ENCODE measurements around the gene NPC2. TPM values are rescaled to one million over a fixed set of nuclear protein-coding genes. Genes with fewer than 3 reads are reported as not detected.

Gene NPC2
- total and polyA plus RNA-seq, 9 of the 15 experiments (the other 6 are each of a cell fraction or from before 2014, with no cell fraction given): 16.6 to 74.1 (median 32.6) TPM

DNA sequence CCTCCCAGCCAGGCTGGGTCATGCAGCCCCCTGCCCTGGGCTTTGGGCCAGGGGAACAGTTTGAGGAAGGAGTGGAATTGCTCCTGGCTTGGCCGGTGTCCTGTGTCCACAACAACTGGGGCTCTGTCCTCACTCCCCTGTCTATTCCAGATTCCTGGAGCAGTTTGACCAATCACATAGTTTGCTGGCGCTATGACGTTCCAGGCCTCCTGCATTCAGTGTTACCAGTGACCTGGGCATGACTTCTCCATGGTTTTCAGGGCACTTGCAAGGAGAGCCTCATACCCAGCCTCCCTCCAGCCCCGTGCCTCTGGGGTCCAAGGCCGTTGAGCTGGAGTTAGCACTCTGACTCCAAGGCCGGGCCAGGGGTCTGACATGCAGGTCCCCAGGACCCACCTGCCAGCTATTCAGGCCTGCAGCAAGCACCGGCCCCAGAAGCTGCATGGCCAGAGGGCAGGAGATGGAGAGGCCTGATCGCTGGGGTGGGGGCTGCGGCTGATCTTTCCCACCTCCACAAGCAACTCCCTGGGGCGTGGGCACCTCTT lies 34.7 kb upstream of the NPC2 start:
- BruUV-seq (replicated peaks): no TSS peak
- TF ChIP-seq PHB (CRISPR knock-in tag; IDR thresholded peaks at IDR 0.05): no peak
- no peaks in the 10 kb centered on the region for H3K36me3 ChIP-seq (ENCODE audit: control insufficient read depth, insufficient read depth, low read length)
- no peak overlapping the region for H2AFZ ChIP-seq (ENCODE audit: low read depth, low read length)
- no peaks in the 10 kb centered on the region for H3K9me3 ChIP-seq (replicated peaks; ENCODE audit: control insufficient read depth, insufficient read depth, low read depth, low read length)
- H3K79me2 ChIP-seq (ENCODE audit: control insufficient read depth, insufficient read depth, low read length): no peaks in the 10 kb centered on the region
- FAIRE-seq: no peak
- H3K4me1 ChIP-seq (replicated peaks in 1 of 2; ENCODE audit: control insufficient read depth in 2 of 2, insufficient read depth in 2 of 2, low read length in 2 of 2): peaks cover 0 to 16% of the 10 kb centered on the region in 2 experiments; a peak in 3 of 5 replicates
- DNase-seq (ENCODE audit: extremely low read depth in 1 of 4, low spot score in 3 of 4): no peak
- no peak overlapping the region for H3K4me2 ChIP-seq (ENCODE audit: insufficient read depth, low read length)
- 7% methylated on average over 7 of the region's 10 CpGs for whole genome bisulfite sequencing (ENCODE audit: insufficient coverage, low coverage, missing lambda C conversion rate)
- no peak overlapping the region for H3K9ac ChIP-seq (ENCODE audit: insufficient read depth in 1 of 2, low read depth in 2 of 2, low read length in 2 of 2)
- H3K4me3 ChIP-seq: no peak overlapping the region
- H3K27ac ChIP-seq (ENCODE audit: extremely low read depth, low read depth, low read length): no peak overlapping the region
- H3K27me3 ChIP-seq (ENCODE audit: control insufficient read depth in 2 of 2, insufficient read depth in 2 of 2, low read length in 2 of 2): peaks cover 0 to 24% of the 10 kb centered on the region in 2 experiments; a peak in 2 of 5 replicates
- ChIA-PET POLR2A (no interaction called here), CTCF (ENCODE audit: low intra/inter-chr PET ratio) (no interaction called here)
- no peaks in the 10 kb centered on the region for H3K9me1 ChIP-seq (ENCODE audit: control insufficient read depth, insufficient read depth, low read length)
- in situ Hi-C loops (cut with MboI) (no loop called here), intact Hi-C loops (cut with micrococcal nuclease) (no loop called here)
- H4K20me1 ChIP-seq (replicated peaks; ENCODE audit: control insufficient read depth, insufficient read depth, low read length): no peaks in the 10 kb centered on the region
- no peak for ATAC-seq

DNA sequence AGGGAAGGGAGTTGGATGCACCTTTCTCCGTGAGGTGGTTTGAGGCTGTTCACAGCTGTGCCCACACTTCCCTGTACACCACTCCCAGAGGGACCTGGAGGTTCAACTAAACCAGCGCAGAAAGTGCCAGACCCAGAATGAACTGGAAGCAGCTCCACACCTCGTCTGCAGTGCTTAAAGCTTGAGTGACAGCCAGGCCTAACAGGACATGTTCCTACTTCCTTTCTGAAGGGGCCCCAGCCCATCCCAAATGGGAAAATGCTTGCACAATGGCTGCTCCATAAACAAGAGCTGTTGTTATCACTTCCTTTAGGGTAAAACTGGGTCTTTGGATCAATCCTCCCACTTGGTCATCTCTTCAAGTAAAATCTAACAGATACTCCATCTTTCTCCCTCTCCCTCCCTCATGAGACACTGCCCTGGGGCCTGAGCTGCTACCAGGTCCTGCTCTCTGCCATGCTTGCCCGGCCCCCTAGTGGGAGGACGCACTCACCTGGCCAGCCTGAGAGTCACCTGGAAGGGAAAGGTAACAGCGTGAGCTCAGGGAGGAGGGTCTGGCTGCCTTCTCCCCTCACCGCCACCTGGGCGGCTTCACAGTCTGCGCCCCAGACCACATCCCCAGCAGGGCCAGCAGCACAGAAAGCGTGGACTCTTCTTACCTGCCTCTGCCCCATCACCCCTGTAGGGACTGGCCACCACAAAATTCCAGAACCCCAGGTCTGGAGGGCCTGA lies 33.9 kb upstream of the NPC2 start:
- H3K4me2 ChIP-seq (ENCODE audit: insufficient read depth, low read length): no peak overlapping the region
- CTCF ChIA-PET (ENCODE audit: low intra/inter-chr PET ratio): no interaction called here
- no TSS peak for BruUV-seq (replicated peaks)

More for the DNA sequence above, 33.9 kb upstream of the NPC2 start:
- TF ChIP-seq CBFA2T3 (IDR thresholded peaks at IDR 0.05): no peak
- TF ChIP-seq, protein P1, sequence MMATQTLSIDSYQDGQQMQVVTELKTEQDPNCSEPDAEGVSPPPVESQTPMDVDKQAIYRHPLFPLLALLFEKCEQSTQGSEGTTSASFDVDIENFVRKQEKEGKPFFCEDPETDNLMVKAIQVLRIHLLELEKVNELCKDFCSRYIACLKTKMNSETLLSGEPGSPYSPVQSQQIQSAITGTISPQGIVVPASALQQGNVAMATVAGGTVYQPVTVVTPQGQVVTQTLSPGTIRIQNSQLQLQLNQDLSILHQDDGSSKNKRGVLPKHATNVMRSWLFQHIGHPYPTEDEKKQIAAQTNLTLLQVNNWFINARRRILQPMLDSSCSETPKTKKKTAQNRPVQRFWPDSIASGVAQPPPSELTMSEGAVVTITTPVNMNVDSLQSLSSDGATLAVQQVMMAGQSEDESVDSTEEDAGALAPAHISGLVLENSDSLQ (IDR thresholded peaks at IDR 0.05): peak; percentile 50
- H3K79me2 ChIP-seq (ENCODE audit: control insufficient read depth, insufficient read depth, low read length): no peaks in the 10 kb centered on the region
- no peak overlapping the region for H2AFZ ChIP-seq (ENCODE audit: low read depth, low read length)
- in situ Hi-C loops (cut with MboI): no loop called here
- H3K27me3 ChIP-seq (ENCODE audit: control insufficient read depth in 2 of 2, insufficient read depth in 2 of 2, low read length in 2 of 2): peaks cover 0 to 24% of the 10 kb centered on the region in 2 experiments; a peak in 2 of 5 replicates
- H3K27ac ChIP-seq (ENCODE audit: extremely low read depth, low read depth, low read length): no peak overlapping the region
- H3K9me3 ChIP-seq (replicated peaks; ENCODE audit: control insufficient read depth, insufficient read depth, low read depth, low read length): no peaks in the 10 kb centered on the region
- POLR2A ChIA-PET: interaction anchor here (1.5 kb wide), 1 partner anchor 30 kb away, joined by 3 read pairs; no protein-coding TSS in a partner anchor
- no peaks in the 10 kb centered on the region for H4K20me1 ChIP-seq (replicated peaks; ENCODE audit: control insufficient read depth, insufficient read depth, low read length)
- 0% methylated on average over 3 of the region's 10 CpGs for WGBS (ENCODE audit: insufficient coverage, low coverage, missing lambda C conversion rate)
- ATAC-seq (no peak), DNase-seq (ENCODE audit: extremely low read depth in 1 of 4, low spot score in 3 of 4) (no peak), FAIRE-seq (no peak)
- H3K36me3 ChIP-seq (ENCODE audit: control insufficient read depth, insufficient read depth, low read length): no peaks in the 10 kb centered on the region
- H3K9me1 ChIP-seq (ENCODE audit: control insufficient read depth, insufficient read depth, low read length): no peaks in the 10 kb centered on the region
- H3K4me3 ChIP-seq: no peak overlapping the region
- intact Hi-C loops (cut with micrococcal nuclease): no loop called here
- peaks cover 0 to 14% of the 10 kb centered on the region in 2 experiments; a peak in 3 of 5 replicates for H3K4me1 ChIP-seq (replicated peaks in 1 of 2; ENCODE audit: control insufficient read depth in 2 of 2, insufficient read depth in 2 of 2, low read length in 2 of 2)
- H3K9ac ChIP-seq (ENCODE audit: insufficient read depth in 1 of 2, low read depth in 2 of 2, low read length in 2 of 2): no peak overlapping the region

Measured in K562 (cell line).